K562 (cell line): ENCODE results near the gene SDE2. TPM values are rescaled to one million over a fixed set of nuclear protein-coding genes. Genes with fewer than 3 reads are reported as not detected.

Source experiments
- FIP1L1 ChIP-seq: fragments of 200-400 bp; formaldehyde crosslinking; IDR thresholded peaks from 2 replicates; pipeline ENCODE4 v1.6.1; 2018; ENCODE audit warnings: mild to moderate bottlenecking, low read depth, low read length; ENCODE audit not compliant: poor library complexity, severe bottlenecking
- FOXK2 ChIP-seq, 2 experiments: fragments of 450-650 bp; IDR thresholded peaks in 1 of 2; conservative IDR thresholded peaks in 1 of 2; 2 replicates each; pipeline ENCODE4 v1.6.1; 2016; ENCODE audit warnings: low read depth in 2 of 2, mild to moderate bottlenecking in 1 of 2
- JUND ChIP-seq, 2 experiments: IDR thresholded peaks; 2 replicates in 1 of 2; 3 replicates in 1 of 2; pipeline ENCODE4 v1.6.1; 2011; ENCODE audit warnings: borderline replicate concordance in 2 of 2, low read depth in 2 of 2, low read length in 2 of 2, improper control_type of control experiment in 1 of 2, missing biosample characterization in 1 of 2, missing genetic modification characterization in 1 of 2, missing genetic modification reagents in 1 of 2
- XRCC4 ChIP-seq: IDR thresholded peaks from one replicate; pipeline ENCODE4 v1.6.1; 2011; ENCODE audit not compliant: insufficient read depth, insufficient read length; ENCODE audit errors: extremely low read depth
- ZBTB11 ChIP-seq, 3 experiments: fragments of 200-800 bp in 1 of 3; fragments of 250-450 bp in 1 of 3; fragments of 450-650 bp in 1 of 3; sonication (Bioruptor Pico) in 1 of 3; sonication (Bioruptor generic) in 1 of 3; formaldehyde crosslinking in 1 of 3; IDR thresholded peaks; 2 replicates each; pipeline versions ENCODE4 v1.6.1 to v1.8.0; 2016 to 2022; ENCODE audit warnings: mild to moderate bottlenecking in 2 of 3, missing genetic modification characterization in 2 of 3, missing compliant biosample characterization in 1 of 3, moderate library complexity in 1 of 3
- ZMIZ1 ChIP-seq, 2 experiments: fragments of 150-350 bp in 1 of 2; IDR thresholded peaks; 2 replicates each; pipeline ENCODE4 v1.6.1; 2012 to 2016; ENCODE audit warnings: low read depth in 2 of 2, low read length in 2 of 2, mild to moderate bottlenecking in 1 of 2, moderate library complexity in 1 of 2
- ZNF407 ChIP-seq: fragments of 450-650 bp; IDR thresholded peaks from 2 replicates; pipeline ENCODE4 v1.6.1; 2016; ENCODE audit warnings: low read depth
- ZNF785 ChIP-seq: fragments of 250-450 bp; sonication (Bioruptor Pico); IDR thresholded peaks from 2 replicates; pipeline ENCODE4 v1.4.0; 2020; ENCODE audit warnings: mild to moderate bottlenecking
- polyA plus RNA-seq, 8 experiments: library from polyadenylated mRNA; depleted of rRNA in 4 of 8; stranded (reverse) in 5 of 8; unstranded in 3 of 8; fragments of >200 nt; fragmentation: Nextera tagmentation in 2 of 8; fragmentation: Illumina TruSeq in 1 of 8; extraction: Ambion mirVana in 2 of 8; extraction: Trizol in 1 of 8; gene quantifications; 2 replicates each; pipeline versions ENCODE4 v1.2.1 to v1.2.3, GENCODE V29; 2011 to 2014; ENCODE audit warnings: inconsistent platforms in 1 of 8, missing spikeins in 1 of 8
- total RNA-seq, 7 experiments: library from RNA; depleted of rRNA in 6 of 7; stranded (reverse); fragments of >200 nt in 6 of 7; fragmentation: Illumina TruSeq in 2 of 7; extraction: Trizol in 2 of 7; gene quantifications; 2 replicates each; pipeline versions ENCODE4 v1.2.1 to v1.2.3, GENCODE V29; 2011 to 2021; ENCODE audit warnings: low replicate concordance in 1 of 7

SDE2 gene
- total and polyA plus RNA-seq, 9 of the 15 experiments (the other 6 are each of a cell fraction or from before 2014, with no cell fraction given), result 14.3 to 62.3 (median 46.0) TPM

- no peak for TF ChIP-seq FIP1L1
- no peak for TF ChIP-seq ZNF785 (CRISPR knock-in tag)
- no peak for TF ChIP-seq JUND (IDR thresholded peaks at IDR 0.05; ENCODE audit: borderline replicate concordance, low read depth, low read length)
- TF ChIP-seq JUND (tag; IDR thresholded peaks at IDR 0.05; ENCODE audit: borderline replicate concordance, low read depth, low read length), result peak; percentile 35; the same call in 1 of the 3 replicates
- TF ChIP-seq ZMIZ1 (IDR thresholded peaks at IDR 0.05; ENCODE audit: low read depth in 2 of 2, low read length in 2 of 2), result no peak
- TF ChIP-seq FOXK2 (conservative IDR thresholded peaks at IDR 0.05 in 1 of 2, IDR thresholded peaks at IDR 0.05 in 1 of 2; ENCODE audit: low read depth in 2 of 2), result 0 out of 4 replicates have a peak, but pooled peaks of 1 of the 2 experiments have one; percentile 35
- TF ChIP-seq ZNF407, result no peak
- no peak for TF ChIP-seq XRCC4
- TF ChIP-seq ZBTB11 (CRISPR knock-in tag; IDR thresholded peaks at IDR 0.05), result 0 out of 6 replicates have a peak, but pooled peaks of 1 of the 3 experiments have one; percentile 34
These were observed 30.0 kb upstream of the SDE2 start (continued) for GRCh38 chr1:226029093-226029496.
